Prostate gland (tissue), 2 donors: ENCODE results near the gene FMNL3. TPM values are rescaled to one million over a fixed set of nuclear protein-coding genes. Genes with fewer than 3 reads are reported as not detected.

Experiments
- DNase-seq: peaks from one replicate; pipeline ENCODE4 v3.0.0-alpha.2; 2019; ENCODE audit warnings: low spot score
- H3K27ac ChIP-seq, 2 donors: fragments of 200-600 bp; sonication (generic); 2 replicates each; pipeline ENCODE4 v1.5.1; 2017 to 2019
- H3K27me3 ChIP-seq: fragments of 200-600 bp; sonication (generic); replicated peaks from 2 replicates; pipeline ENCODE4 v1.5.1; 2019; ENCODE audit not compliant: insufficient read depth
- H3K36me3 ChIP-seq, 2 donors: fragments of 200-600 bp; sonication (generic); 1 replicate in 1 of 2; 2 replicates in 1 of 2; pipeline versions ENCODE4 v1.5.1 to v1.8.1; 2017 to 2019
- H3K4me1 ChIP-seq: fragments of 200-600 bp; sonication (generic); replicated peaks from 2 replicates; pipeline ENCODE4 v1.5.1; 2019
- H3K4me3 ChIP-seq, 2 donors: fragments of 200-600 bp; sonication (generic); 2 replicates each; pipeline ENCODE4 v1.5.1; 2017 to 2019
- H3K9me3 ChIP-seq: fragments of 200-600 bp; sonication (generic); 2 replicates; pipeline ENCODE4 v1.5.1; 2017
- POLR2A ChIP-seq: fragments of 450-650 bp; IDR thresholded peaks from one replicate; pipeline ENCODE4 v1.6.1; 2016; ENCODE audit warnings: antibody characterized with exemption, mild to moderate bottlenecking
- POLR2AphosphoS5 ChIP-seq: sonication (generic); formaldehyde crosslinking; IDR thresholded peaks from one replicate; pipeline ENCODE4 v1.6.1; 2017; ENCODE audit warnings: antibody characterized with exemption
- WGBS: methylation state at CpG from one replicate; pipeline ENCODE4 v1.1.5; 2018; 5-methylcytosine and 5-hydroxymethylcytosine counted together
- intact Hi-C: fragments of 100-400 bp; cut with DNase I; formaldehyde crosslinking; loops from one replicate; pipeline ENCODE4 v1.14.2; 2022
- total RNA-seq, 2 donors: library from RNA; depleted of rRNA; stranded (reverse); fragments of >200 nt; gene quantifications; one replicate each; pipeline ENCODE4 v1.1.0, GENCODE V29; 2016
- TF ChIP-seq, protein P1 (sequence below), 4 experiments: fragments of 200-600 bp in 2 of 4; fragments of 450-650 bp in 2 of 4; sonication (generic) in 2 of 4; IDR thresholded peaks; 1 replicate in 3 of 4; 2 replicates in 1 of 4; pipeline ENCODE4 v1.5.1; 2016 to 2019; ENCODE audit warnings: antibody characterized with exemption in 4 of 4, mild to moderate bottlenecking in 2 of 4, moderate library complexity in 2 of 4

The FMNL3 gene
- total RNA-seq, 2 donors from 2014 or later: 4.5 to 52.9 TPM

DNA sequence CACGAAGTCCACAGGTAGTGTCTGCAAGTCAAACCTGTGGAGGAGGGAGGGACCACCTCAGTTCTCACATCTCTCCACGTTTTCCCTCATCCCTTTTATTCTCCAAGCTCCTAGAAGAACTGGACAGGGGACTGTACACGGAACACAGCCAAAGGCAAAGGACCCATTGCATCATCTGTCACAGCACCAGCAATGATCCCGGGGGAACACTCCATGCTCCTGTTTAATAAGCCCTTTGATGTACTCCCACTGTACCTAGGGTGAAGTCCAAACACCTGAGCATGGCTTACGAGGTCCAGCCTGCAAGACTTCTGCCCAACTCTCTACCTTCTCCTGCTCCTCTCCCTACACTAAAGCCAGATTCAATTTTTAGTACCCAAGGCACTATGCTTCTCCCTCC is 57.3 kb downstream of the FMNL3 start:
- no peak for TF ChIP-seq POLR2AphosphoS5
- no peak for TF ChIP-seq POLR2A
- TF ChIP-seq, protein P1, sequence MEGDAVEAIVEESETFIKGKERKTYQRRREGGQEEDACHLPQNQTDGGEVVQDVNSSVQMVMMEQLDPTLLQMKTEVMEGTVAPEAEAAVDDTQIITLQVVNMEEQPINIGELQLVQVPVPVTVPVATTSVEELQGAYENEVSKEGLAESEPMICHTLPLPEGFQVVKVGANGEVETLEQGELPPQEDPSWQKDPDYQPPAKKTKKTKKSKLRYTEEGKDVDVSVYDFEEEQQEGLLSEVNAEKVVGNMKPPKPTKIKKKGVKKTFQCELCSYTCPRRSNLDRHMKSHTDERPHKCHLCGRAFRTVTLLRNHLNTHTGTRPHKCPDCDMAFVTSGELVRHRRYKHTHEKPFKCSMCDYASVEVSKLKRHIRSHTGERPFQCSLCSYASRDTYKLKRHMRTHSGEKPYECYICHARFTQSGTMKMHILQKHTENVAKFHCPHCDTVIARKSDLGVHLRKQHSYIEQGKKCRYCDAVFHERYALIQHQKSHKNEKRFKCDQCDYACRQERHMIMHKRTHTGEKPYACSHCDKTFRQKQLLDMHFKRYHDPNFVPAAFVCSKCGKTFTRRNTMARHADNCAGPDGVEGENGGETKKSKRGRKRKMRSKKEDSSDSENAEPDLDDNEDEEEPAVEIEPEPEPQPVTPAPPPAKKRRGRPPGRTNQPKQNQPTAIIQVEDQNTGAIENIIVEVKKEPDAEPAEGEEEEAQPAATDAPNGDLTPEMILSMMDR (IDR thresholded peaks at IDR 0.05): no peak
- DNase-seq: no peak
- Histone ChIP-seq H3K27ac (no peak overlapping the region), H3K36me3 (no peaks in the 10 kb centered on the region), H3K27me3 (no peaks in the 10 kb centered on the region), H3K9me3 (no peaks in the 10 kb centered on the region), H3K4me3 (no peak overlapping the region), H3K4me1 (no peaks in the 10 kb centered on the region)
- intact Hi-C loops: no loop called here
- 78% methylated on average over 5 of the region's 5 CpGs for WGBS

DNA sequence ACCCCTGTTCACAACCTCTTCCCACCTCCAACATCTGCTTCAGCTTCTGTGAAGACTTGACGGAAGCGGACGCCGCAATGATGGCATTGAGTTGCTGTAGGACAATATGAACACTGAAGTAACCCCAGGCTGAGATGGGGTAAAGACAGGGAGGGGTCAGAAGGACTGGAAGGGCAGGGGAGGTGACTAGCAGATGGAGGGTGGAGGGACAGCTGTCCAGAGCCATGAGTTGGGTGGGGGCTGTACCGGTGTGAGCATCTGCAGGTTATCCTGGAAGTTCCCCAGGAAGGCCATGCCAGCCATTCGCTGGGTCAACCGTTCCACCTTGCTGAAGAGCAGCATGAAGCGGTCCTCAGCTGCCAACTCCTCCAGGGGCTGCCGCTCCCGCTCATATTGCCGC is 57.8 kb downstream of the FMNL3 start:
- H3K27ac ChIP-seq: no peak overlapping the region
- intact Hi-C loops: no loop called here
- no peaks in the 10 kb centered on the region for H3K36me3 ChIP-seq
- H3K4me3 ChIP-seq: no peak overlapping the region
- no peaks in the 10 kb centered on the region for H3K4me1 ChIP-seq
- WGBS: 93% methylated on average over 11 of the region's 11 CpGs
- H3K27me3 ChIP-seq: no peaks in the 10 kb centered on the region
- TF ChIP-seq POLR2AphosphoS5 (no peak), POLR2A (no peak)
- TF ChIP-seq, protein P1 (IDR thresholded peaks at IDR 0.05): no peak
- no peak for DNase-seq
- H3K9me3 ChIP-seq: no peaks in the 10 kb centered on the region

DNA sequence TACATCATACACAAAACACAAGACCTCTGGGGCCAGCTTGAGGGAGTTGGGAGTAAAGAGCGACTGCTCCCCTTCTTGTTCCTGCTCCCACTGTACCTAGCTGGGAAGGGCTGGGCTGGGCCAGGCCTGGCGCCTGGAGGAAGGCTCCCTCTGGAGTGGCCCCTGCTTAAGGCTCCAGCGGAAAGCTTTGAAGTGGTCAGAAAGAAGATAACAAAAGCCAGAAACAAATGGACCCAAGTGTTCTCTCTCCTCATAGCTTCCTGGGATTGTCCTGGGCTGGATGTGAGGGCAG is 58.5 kb downstream of the FMNL3 start:
- TF ChIP-seq POLR2A (no peak), POLR2AphosphoS5 (no peak)
- TF ChIP-seq, protein P1 (IDR thresholded peaks at IDR 0.05): no peak
- H3K4me3 ChIP-seq: no peak overlapping the region
- intact Hi-C loops: no loop called here
- whole genome bisulfite sequencing: 83% methylated on average over 3 of the region's 3 CpGs
- no peak for DNase-seq
- H3K27me3 ChIP-seq: no peaks in the 10 kb centered on the region
- no peaks in the 10 kb centered on the region for H3K4me1 ChIP-seq
- H3K27ac ChIP-seq: no peak overlapping the region
- no peaks in the 10 kb centered on the region for H3K9me3 ChIP-seq
- no peaks in the 10 kb centered on the region for H3K36me3 ChIP-seq

DNA sequence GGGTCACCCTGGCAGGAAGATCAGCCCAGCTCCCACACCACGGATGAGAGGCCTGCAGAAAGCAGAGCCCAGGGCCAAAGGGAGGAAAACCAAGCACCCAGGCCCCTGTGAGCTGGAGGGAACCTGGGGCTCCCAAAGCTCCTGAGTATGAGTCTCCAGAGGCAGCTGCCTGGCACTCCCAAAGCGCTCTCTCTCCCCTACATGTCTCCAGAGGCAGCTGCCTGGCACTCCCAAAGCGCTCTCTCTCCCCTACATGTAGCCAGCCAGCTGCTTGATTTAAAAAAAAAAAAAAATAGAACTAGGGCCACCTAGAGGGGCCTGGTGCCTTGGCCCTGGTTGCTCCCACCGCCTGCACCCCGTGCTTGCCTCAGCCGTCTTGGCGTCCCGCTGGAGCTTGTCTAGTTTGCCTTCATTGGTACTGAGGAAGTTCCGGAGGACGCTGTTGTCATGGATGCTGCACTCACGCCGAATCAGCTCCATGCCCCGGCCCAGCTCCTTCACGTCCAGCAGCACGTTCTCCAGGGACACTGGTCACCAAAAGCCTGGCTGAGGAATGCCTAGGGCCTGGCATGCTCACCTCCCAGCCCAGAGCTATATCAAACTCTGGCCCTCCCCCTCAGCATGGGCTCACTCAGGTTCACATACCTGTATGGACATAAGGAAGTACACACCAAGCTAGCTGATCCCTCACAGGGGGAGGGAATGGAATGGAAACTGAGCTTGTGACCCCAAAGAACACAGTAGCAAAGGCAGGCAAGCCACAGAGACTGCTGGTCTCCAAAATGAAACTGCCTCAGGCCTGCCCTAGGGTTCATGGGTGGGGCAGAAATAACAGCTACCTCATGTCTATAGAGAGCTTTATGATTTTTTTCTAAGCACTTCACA is 59.1 kb downstream of the FMNL3 start:
- H3K27me3 ChIP-seq: no peaks in the 10 kb centered on the region
- peaks cover 0 to 1% of the 10 kb centered on the region in 2 donors for H3K36me3 ChIP-seq
- WGBS: 77% methylated on average over 15 of the region's 15 CpGs
- H3K4me3 ChIP-seq: no peak overlapping the region
- DNase-seq: no peak
- H3K27ac ChIP-seq: no peak overlapping the region
- no peaks in the 10 kb centered on the region for H3K9me3 ChIP-seq
- intact Hi-C loops: no loop called here
- TF ChIP-seq POLR2AphosphoS5 (no peak), POLR2A (no peak)
- TF ChIP-seq, protein P1 (IDR thresholded peaks at IDR 0.05): no peak
- no peaks in the 10 kb centered on the region for H3K4me1 ChIP-seq
